ENCODE data around the gene KRTAP4-4. TPM values are rescaled to one million over a fixed set of nuclear protein-coding genes. Genes with fewer than 3 reads are reported as not detected.

Gene KRTAP4-4
- total RNA-seq, 1 experiment from 2014 or later, result not detected

DNA sequence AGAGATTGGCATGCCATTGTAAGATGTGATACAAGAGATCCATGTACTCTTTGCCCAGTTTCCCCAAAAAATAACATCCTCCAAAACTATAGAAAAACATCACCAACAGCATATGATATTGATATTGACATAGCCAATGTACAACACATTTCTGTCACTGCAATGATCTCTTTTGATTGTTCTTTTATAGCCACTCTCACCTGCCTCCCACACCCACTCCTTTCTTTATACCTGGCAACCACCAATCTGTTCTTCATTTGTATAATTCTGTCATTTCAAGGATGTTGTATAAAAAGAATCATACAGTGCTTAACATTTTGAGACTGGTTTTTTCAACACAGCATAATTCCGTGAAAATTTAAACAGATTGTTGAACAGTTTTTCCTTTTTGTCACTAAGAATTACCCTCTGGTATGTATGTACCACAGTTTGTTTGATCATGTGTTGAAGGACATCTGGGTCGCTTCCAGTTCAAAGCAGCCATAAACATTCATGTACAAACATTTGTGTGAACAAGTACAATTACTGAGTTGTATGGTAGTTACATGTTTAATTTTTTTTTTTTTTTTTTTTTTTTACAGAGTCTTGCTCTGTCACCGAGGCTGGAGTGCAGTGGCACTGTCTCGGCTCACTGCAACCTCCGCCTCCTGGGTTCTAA is 39.0 kb upstream of the KRTAP4-4 start:
- Histone ChIP-seq H3K56ac (ENCODE audit: insufficient read length, low read depth, low read length) (no peak overlapping the region), H4K20me1 (ENCODE audit: control insufficient read depth, insufficient read depth, insufficient read length) (no peaks in the 10 kb centered on the region), H3K27me3 (ENCODE audit: insufficient read depth, low read length) (no peaks in the 10 kb centered on the region), H2BK15ac (ENCODE audit: low read depth, low read length) (no peak overlapping the region), H3K79me1 (ENCODE audit: insufficient read depth, low read depth, low read length, poor library complexity, severe bottlenecking) (no peaks in the 10 kb centered on the region), H4K5ac (ENCODE audit: insufficient read length, low read depth, low read length) (no peak overlapping the region), H3T11ph (ENCODE audit: low read length) (no peak overlapping the region), H3K14ac (ENCODE audit: insufficient read depth, low read length) (no peak overlapping the region), H3K79me2 (ENCODE audit: insufficient read depth, low read length) (no peaks in the 10 kb centered on the region), H3K23me2 (ENCODE audit: insufficient read length, low read depth, low read length, poor library complexity, severe bottlenecking) (no peaks in the 10 kb centered on the region), H3K23ac (ENCODE audit: insufficient read length, low read depth, low read length) (no peak overlapping the region), H4K91ac (ENCODE audit: insufficient read length, low read depth, low read length) (no peak overlapping the region), H2BK5ac (ENCODE audit: insufficient read length, low read length) (no peak overlapping the region), H3K4me1 (ENCODE audit: insufficient read depth, low read length) (no peaks in the 10 kb centered on the region), H3K4me2 (ENCODE audit: insufficient read depth, insufficient read length, low read length) (no peak overlapping the region), H2AK5ac (ENCODE audit: insufficient read length, low read length) (no peak overlapping the region), H3K9ac (ENCODE audit: extremely low read depth, insufficient read length, low read length) (no peak overlapping the region), H2BK20ac (ENCODE audit: low read depth, low read length, poor library complexity, severe bottlenecking) (no peak overlapping the region), H3K4ac (ENCODE audit: low read depth, low read length) (no peak overlapping the region), H3K9me3 (ENCODE audit: control insufficient read depth, low read depth, low read length) (no peaks in the 10 kb centered on the region), H4K8ac (replicated peaks; ENCODE audit: insufficient read length, low read depth, low read length) (no peak overlapping the region), H3K18ac (ENCODE audit: insufficient read length, low read depth, low read length) (no peak overlapping the region), H2AFZ (ENCODE audit: low read length) (no peak overlapping the region), H2BK120ac (ENCODE audit: low read depth, low read length, poor library complexity, severe bottlenecking) (no peak overlapping the region), H3K27ac (ENCODE audit: insufficient read length, low read depth, low read length) (no peak overlapping the region), H2BK12ac (ENCODE audit: insufficient read length, low read depth, low read length) (no peak overlapping the region)
- no peak for DNase-seq
- Mint-ChIP-seq H3K27ac (no peak overlapping the region), H3K9me3 (peaks cover 0 to 8% of the 10 kb centered on the region in 2 experiments; a peak in 3 of 5 replicates), H3K27me3 (ENCODE audit: low read depth) (peaks cover 4% of the 10 kb centered on the region), H3K36me3 (ENCODE audit: insufficient read depth in 1 of 3, low read depth in 3 of 3) (no peaks in the 10 kb centered on the region), H3K4me1 (no peaks in the 10 kb centered on the region), H3K4me3 (no peak overlapping the region)
- whole genome bisulfite sequencing (ENCODE audit: extremely low coverage, insufficient read length, low lambda C conversion rate), result no CpG with 5 or more reads among the region's 5 CpGs
- TF ChIP-seq, protein P1, sequence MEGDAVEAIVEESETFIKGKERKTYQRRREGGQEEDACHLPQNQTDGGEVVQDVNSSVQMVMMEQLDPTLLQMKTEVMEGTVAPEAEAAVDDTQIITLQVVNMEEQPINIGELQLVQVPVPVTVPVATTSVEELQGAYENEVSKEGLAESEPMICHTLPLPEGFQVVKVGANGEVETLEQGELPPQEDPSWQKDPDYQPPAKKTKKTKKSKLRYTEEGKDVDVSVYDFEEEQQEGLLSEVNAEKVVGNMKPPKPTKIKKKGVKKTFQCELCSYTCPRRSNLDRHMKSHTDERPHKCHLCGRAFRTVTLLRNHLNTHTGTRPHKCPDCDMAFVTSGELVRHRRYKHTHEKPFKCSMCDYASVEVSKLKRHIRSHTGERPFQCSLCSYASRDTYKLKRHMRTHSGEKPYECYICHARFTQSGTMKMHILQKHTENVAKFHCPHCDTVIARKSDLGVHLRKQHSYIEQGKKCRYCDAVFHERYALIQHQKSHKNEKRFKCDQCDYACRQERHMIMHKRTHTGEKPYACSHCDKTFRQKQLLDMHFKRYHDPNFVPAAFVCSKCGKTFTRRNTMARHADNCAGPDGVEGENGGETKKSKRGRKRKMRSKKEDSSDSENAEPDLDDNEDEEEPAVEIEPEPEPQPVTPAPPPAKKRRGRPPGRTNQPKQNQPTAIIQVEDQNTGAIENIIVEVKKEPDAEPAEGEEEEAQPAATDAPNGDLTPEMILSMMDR (conservative IDR thresholded peaks at IDR 0.05), result no peak

Data from H9 (cell line).